ENCODE measurements around the gene TXNDC2. TPM values are rescaled to one million over a fixed set of nuclear protein-coding genes. Genes with fewer than 3 reads are reported as not detected.

TXNDC2 gene
- total and polyA plus RNA-seq, 10 of the 15 experiments (the other 5 are each of a cell fraction or from before 2014, with no cell fraction given): 0.04 to 0.07 (median 0.06) TPM; not detected in 7

- no TSS peak for BruUV-seq (replicated peaks)
- Histone ChIP-seq H4K20me1 (ENCODE audit: control insufficient read depth, insufficient read depth) (no peaks in the 10 kb centered on the region), H3K4me3 (no peak overlapping the region), H3K27ac (ENCODE audit: control insufficient read depth, insufficient read depth) (no peak overlapping the region), H3K9me3 (replicated peaks; ENCODE audit: control insufficient read depth, insufficient read depth, low read length) (no peaks in the 10 kb centered on the region), H3K4me1 (ENCODE audit: control insufficient read depth, insufficient read depth, low read length) (no peaks in the 10 kb centered on the region), H3K9ac (ENCODE audit: control insufficient read depth, insufficient read depth, low read length) (no peak overlapping the region), H2AFZ (ENCODE audit: control insufficient read depth, low read depth, low read length) (no peak overlapping the region), H3K79me2 (ENCODE audit: control insufficient read depth, insufficient read depth, low read length) (no peaks in the 10 kb centered on the region), H3K36me3 (ENCODE audit: control insufficient read depth in 2 of 2, insufficient read depth in 2 of 2, low read length in 1 of 2) (no peaks in the 10 kb centered on the region), H3K27me3 (replicated peaks in 1 of 2; ENCODE audit: control insufficient read depth in 2 of 2, insufficient read depth in 2 of 2, low read length in 1 of 2) (no peaks in the 10 kb centered on the region), H3K4me2 (ENCODE audit: control insufficient read depth, insufficient read depth) (no peak overlapping the region)
- ChIA-PET CTCF (no interaction called here), RAD21 (ENCODE audit: unreplicated experiment) (no interaction called here), POLR2A (interaction anchor here (0.6 kb wide), 1 partner anchor 703 kb away, joined by 3 read pairs; no protein-coding TSS in a partner anchor), SMC1A (ENCODE audit: uncharacterized antibody, unreplicated experiment) (no interaction called here)
- intact Hi-C loops (cut with micrococcal nuclease; ENCODE audit: unreplicated experiment) (no loop called here), in situ Hi-C loops (cut with MboI) (no loop called here)
- ATAC-seq: no peak
- no peak for DNase-seq (ENCODE audit: low read depth, low spot score)
- WGBS (ENCODE audit: insufficient coverage, insufficient replicate concordance, low lambda C conversion rate, missing lambda C conversion rate): 54% methylated on average over 12 of the region's 12 CpGs
- TF ChIP-seq, protein P1, sequence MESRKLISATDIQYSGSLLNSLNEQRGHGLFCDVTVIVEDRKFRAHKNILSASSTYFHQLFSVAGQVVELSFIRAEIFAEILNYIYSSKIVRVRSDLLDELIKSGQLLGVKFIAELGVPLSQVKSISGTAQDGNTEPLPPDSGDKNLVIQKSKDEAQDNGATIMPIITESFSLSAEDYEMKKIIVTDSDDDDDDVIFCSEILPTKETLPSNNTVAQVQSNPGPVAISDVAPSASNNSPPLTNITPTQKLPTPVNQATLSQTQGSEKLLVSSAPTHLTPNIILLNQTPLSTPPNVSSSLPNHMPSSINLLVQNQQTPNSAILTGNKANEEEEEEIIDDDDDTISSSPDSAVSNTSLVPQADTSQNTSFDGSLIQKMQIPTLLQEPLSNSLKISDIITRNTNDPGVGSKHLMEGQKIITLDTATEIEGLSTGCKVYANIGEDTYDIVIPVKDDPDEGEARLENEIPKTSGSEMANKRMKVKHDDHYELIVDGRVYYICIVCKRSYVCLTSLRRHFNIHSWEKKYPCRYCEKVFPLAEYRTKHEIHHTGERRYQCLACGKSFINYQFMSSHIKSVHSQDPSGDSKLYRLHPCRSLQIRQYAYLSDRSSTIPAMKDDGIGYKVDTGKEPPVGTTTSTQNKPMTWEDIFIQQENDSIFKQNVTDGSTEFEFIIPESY (IDR thresholded peaks at IDR 0.05): no peak
- no peak for TF ChIP-seq STAT1 (conservative IDR thresholded peaks at IDR 0.05)
- TF ChIP-seq PML (IDR thresholded peaks at IDR 0.05; ENCODE audit: low read length): no peak
- TF ChIP-seq RBBP5 (conservative IDR thresholded peaks at IDR 0.05): no peak
- TF ChIP-seq MYB (IDR thresholded peaks at IDR 0.05; ENCODE audit: borderline replicate concordance, low read depth, low read length): no peak
- no peak for TF ChIP-seq CHD2 (IDR thresholded peaks at IDR 0.05; ENCODE audit: borderline replicate concordance, low read depth, low read length)
- TF ChIP-seq, protein P2, sequence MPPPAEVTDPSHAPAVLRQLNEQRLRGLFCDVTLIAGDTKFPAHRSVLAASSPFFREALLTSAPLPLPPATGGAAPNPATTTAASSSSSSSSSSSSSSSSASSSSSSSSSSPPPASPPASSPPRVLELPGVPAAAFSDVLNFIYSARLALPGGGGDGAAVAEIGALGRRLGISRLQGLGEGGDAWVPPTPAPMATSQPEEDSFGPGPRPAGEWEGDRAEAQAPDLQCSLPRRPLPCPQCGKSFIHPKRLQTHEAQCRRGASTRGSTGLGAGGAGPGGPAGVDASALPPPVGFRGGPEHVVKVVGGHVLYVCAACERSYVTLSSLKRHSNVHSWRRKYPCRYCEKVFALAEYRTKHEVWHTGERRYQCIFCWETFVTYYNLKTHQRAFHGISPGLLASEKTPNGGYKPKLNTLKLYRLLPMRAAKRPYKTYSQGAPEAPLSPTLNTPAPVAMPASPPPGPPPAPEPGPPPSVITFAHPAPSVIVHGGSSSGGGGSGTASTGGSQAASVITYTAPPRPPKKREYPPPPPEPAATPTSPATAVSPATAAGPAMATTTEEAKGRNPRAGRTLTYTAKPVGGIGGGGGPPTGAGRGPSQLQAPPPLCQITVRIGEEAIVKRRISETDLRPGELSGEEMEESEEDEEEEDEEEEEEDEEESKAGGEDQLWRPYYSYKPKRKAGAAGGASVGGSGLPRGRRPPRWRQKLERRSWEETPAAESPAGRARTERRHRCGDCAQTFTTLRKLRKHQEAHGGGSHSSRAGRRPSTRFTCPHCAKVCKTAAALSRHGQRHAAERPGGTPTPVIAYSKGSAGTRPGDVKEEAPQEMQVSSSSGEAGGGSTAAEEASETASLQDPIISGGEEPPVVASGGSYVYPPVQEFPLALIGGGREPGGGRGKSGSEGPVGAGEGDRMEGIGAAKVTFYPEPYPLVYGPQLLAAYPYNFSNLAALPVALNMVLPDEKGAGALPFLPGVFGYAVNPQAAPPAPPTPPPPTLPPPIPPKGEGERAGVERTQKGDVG (CRISPR knock-in tag; IDR thresholded peaks at IDR 0.05): no peak
- no peak for TF ChIP-seq WRNIP1 (IDR thresholded peaks at IDR 0.05; ENCODE audit: borderline replicate concordance, low read depth, low read length)
- FAIRE-seq: no peak
Measured at GRCh38 chr18:9884532-9885140, 1.1 kb upstream of the TXNDC2 start.
